Heart left ventricle (tissue), 13 donors: ENCODE measurements around the gene POC1A.

Experiments used
- CTCF ChIP-seq, 12 donors: fragments of 200-600 bp; sonication (generic) in 4 of 12; IDR thresholded peaks; one replicate each; pipeline versions ENCODE4 v1.5.0 to v1.8.0; 2018 to 2022; ENCODE audit warnings: antibody characterized with exemption in 12 of 12, mild to moderate bottlenecking in 5 of 12
- POLR2A ChIP-seq, 2 donors: fragments of 450-650 bp; IDR thresholded peaks; one replicate each; pipeline ENCODE4 v1.6.1; 2017; ENCODE audit warnings: antibody characterized with exemption in 2 of 2, mild to moderate bottlenecking in 2 of 2, moderate library complexity in 2 of 2
- donor health status: ischemic (EF 13 %, LVEDD 7.1; RV severe dilation, severe dysfunction).
- donor health status: DM: no; HTN: yes; CAD: no.
- donor health status: DM: no; HTN: no; CAD: no.
- donor health status: ischemic (EF 25% LVEDD 6.9; RV normal size, moderate dysfunction).
- donor health status: ischemic (EF 25% LVEDD 5.7; RV mildly dilated, moderate dysfunction).
- donor health status: ischemic (EF 35%, LVEDD 5.7; RV mildly dilated, moderate dysfunction).
- donor health status: nonischemic (EF 11% LVEDD 7.7; RV severe dilation, severe dysfunction).
- donor health status: DM: yes; HTN: yes; CAD: no.
- donor health status: PGD.
- donor health status: ischemic (EF 29% LVEDD 5.4; RV normal size, mild dysfunction).
- donor health status: nonischemic (EF 23%, LVEDD 6.1; RV moderate dilation, normal function).

GRCh38 chr3:52178537-52178936, 24.3 kb upstream of the POC1A start:
- no peak for TF ChIP-seq CTCF (IDR thresholded peaks at IDR 0.05)
- TF ChIP-seq POLR2A (IDR thresholded peaks at IDR 0.05) = no peak
